ENCODE data around the gene FMNL2. TPM values are rescaled to one million over a fixed set of nuclear protein-coding genes. Genes with fewer than 3 reads are reported as not detected.

The FMNL2 gene
- total RNA-seq, 1 experiment from 2014 or later: 28.1 TPM

DNA sequence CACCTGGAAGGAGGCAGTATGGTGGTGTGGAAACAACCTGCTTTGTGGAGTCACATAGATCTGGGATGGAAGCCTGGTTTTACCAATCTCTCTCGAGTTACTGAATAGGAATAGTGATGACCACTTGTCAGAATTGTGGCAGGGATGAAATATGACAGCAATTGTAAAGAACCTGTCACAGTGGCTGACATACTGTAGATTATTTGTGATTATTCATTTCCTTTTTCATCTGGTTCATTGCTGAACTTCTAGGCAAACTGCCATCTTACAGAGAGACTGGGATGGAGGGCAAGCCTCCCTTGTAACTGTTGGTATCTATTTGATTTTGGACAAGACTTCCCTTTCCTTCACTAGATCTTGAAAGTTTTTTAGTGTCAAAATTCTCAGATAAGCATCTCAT lies 42.0 kb downstream of the FMNL2 start:
- no peak overlapping the region for H3K27ac ChIP-seq (ENCODE audit: low read depth, low read length)
- BruUV-seq (replicated peaks): no TSS peak
- ChIA-PET CTCF (no interaction called here), RAD21 (ENCODE audit: low non-redundant PET in 1 of 2, low total read pairs in 2 of 2, uncharacterized antibody in 2 of 2, unreplicated experiment in 2 of 2) (no interaction called here), POLR2A (no interaction called here)
- no peak overlapping the region for H3K4me3 ChIP-seq (replicated peaks in 1 of 2; ENCODE audit: low read depth in 1 of 2, low read length in 2 of 2)
- no peak for TF ChIP-seq CTCF (IDR thresholded peaks at IDR 0.05 in 2 of 3, conservative IDR thresholded peaks at IDR 0.05 in 1 of 3; ENCODE audit: borderline replicate concordance in 1 of 3, insufficient read depth in 1 of 3, low read depth in 2 of 3, low read length in 2 of 3)
- TF ChIP-seq ELF1 (IDR thresholded peaks at IDR 0.05; ENCODE audit: borderline replicate concordance, low read depth): no peak
- TF ChIP-seq, protein P1, sequence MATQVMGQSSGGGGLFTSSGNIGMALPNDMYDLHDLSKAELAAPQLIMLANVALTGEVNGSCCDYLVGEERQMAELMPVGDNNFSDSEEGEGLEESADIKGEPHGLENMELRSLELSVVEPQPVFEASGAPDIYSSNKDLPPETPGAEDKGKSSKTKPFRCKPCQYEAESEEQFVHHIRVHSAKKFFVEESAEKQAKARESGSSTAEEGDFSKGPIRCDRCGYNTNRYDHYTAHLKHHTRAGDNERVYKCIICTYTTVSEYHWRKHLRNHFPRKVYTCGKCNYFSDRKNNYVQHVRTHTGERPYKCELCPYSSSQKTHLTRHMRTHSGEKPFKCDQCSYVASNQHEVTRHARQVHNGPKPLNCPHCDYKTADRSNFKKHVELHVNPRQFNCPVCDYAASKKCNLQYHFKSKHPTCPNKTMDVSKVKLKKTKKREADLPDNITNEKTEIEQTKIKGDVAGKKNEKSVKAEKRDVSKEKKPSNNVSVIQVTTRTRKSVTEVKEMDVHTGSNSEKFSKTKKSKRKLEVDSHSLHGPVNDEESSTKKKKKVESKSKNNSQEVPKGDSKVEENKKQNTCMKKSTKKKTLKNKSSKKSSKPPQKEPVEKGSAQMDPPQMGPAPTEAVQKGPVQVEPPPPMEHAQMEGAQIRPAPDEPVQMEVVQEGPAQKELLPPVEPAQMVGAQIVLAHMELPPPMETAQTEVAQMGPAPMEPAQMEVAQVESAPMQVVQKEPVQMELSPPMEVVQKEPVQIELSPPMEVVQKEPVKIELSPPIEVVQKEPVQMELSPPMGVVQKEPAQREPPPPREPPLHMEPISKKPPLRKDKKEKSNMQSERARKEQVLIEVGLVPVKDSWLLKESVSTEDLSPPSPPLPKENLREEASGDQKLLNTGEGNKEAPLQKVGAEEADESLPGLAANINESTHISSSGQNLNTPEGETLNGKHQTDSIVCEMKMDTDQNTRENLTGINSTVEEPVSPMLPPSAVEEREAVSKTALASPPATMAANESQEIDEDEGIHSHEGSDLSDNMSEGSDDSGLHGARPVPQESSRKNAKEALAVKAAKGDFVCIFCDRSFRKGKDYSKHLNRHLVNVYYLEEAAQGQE (IDR thresholded peaks at IDR 0.05; ENCODE audit: low read depth): no peak
- TF ChIP-seq, protein P2, sequence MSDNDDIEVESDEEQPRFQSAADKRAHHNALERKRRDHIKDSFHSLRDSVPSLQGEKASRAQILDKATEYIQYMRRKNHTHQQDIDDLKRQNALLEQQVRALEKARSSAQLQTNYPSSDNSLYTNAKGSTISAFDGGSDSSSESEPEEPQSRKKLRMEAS (IDR thresholded peaks at IDR 0.05): no peak
- no peak for TF ChIP-seq EZH2 (IDR thresholded peaks at IDR 0.05)
- no peak for TF ChIP-seq JUND (IDR thresholded peaks at IDR 0.05)
- TF ChIP-seq TCF7L2 (IDR thresholded peaks at IDR 0.05; ENCODE audit: borderline replicate concordance, extremely low read depth, insufficient read depth, insufficient read length): no peak
- no peak for TF ChIP-seq ZFX (IDR thresholded peaks at IDR 0.05)
- TF ChIP-seq POLR2AphosphoS5 (IDR thresholded peaks at IDR 0.05; ENCODE audit: low read depth, low read length): no peak
- TF ChIP-seq CBX3 (IDR thresholded peaks at IDR 0.05; ENCODE audit: low read depth): no peak
- TF ChIP-seq ZNF274 (IDR thresholded peaks at IDR 0.05; ENCODE audit: low read depth, low read length): no peak
- TF ChIP-seq SP1 (IDR thresholded peaks at IDR 0.05; ENCODE audit: low read depth): no peak
- TF ChIP-seq CEBPB (IDR thresholded peaks at IDR 0.05; ENCODE audit: low read depth): no peak
- TF ChIP-seq EZH2phosphoT487 (IDR thresholded peaks at IDR 0.05; ENCODE audit: borderline replicate concordance): no peak
- no peaks in the 10 kb centered on the region for H4K20me1 ChIP-seq (ENCODE audit: insufficient read depth)
- no peak overlapping the region for H3K4me2 ChIP-seq (ENCODE audit: low read length)
- no peak for ATAC-seq
- H3K79me2 ChIP-seq (ENCODE audit: insufficient read depth, low read length): peaks cover 57% of the 10 kb centered on the region
- no peaks in the 10 kb centered on the region for H3K27me3 ChIP-seq (ENCODE audit: insufficient read depth, low read length)
- no peak overlapping the region for H3K9ac ChIP-seq (ENCODE audit: low read length)
- H3K36me3 ChIP-seq (ENCODE audit: control insufficient read depth in 1 of 2, insufficient read depth in 2 of 2, low read length in 2 of 2): no peaks in the 10 kb centered on the region
- H3K9me2 ChIP-seq (ENCODE audit: insufficient read depth): no peaks in the 10 kb centered on the region
- no peak for DNase-seq (ENCODE audit: low read depth, low spot score)
- no peaks in the 10 kb centered on the region for H3K4me1 ChIP-seq (ENCODE audit: control insufficient read depth in 1 of 2, insufficient read depth in 2 of 2, low read length in 2 of 2)
- intact Hi-C loops (cut with micrococcal nuclease): no loop called here
- no peak overlapping the region for H2AFZ ChIP-seq (ENCODE audit: low read depth, low read length, poor library complexity, severe bottlenecking)
- H3K9me3 ChIP-seq (ENCODE audit: control insufficient read depth in 1 of 2, insufficient read depth in 1 of 2, low read depth in 1 of 2, low read length in 2 of 2): no peaks in the 10 kb centered on the region

Measured in HCT116 (cell line).